GM21447 (cell line): ENCODE measurements around the gene SAV1.

ENCODE experiments used
- ATAC-seq: cut with Tn5 transposase; IDR thresholded peaks from one replicate; pipeline ENCODE4 v1.9.1; 2021; ENCODE audit not compliant: unreplicated experiment

The SAV1 gene

GRCh38 chr14:50610465-50610864 is 57.6 kb downstream of the SAV1 start:
- ATAC-seq, result no peak

GRCh38 chr14:50608302-50608851 is 59.7 kb downstream of the SAV1 start:
- no peak for ATAC-seq

GRCh38 chr14:50607761-50608160 is 60.3 kb downstream of the SAV1 start:
- ATAC-seq, result no peak

- ATAC-seq, result no peak
Measured at GRCh38 chr14:50607181-50607580, 60.9 kb downstream of the SAV1 start.

- no peak for ATAC-seq
Measured at GRCh38 chr14:50606468-50606867, 61.6 kb downstream of the SAV1 start.

GRCh38 chr14:50605766-50606165 is 62.3 kb downstream of the SAV1 start:
- no peak for ATAC-seq

- ATAC-seq, result no peak
Measured at GRCh38 chr14:50603565-50603964, 64.5 kb downstream of the SAV1 start.

GRCh38 chr14:50602035-50602434 is 66.1 kb downstream of the SAV1 start:
- no peak for ATAC-seq

- ATAC-seq, result no peak
Measured at GRCh38 chr14:50601394-50601793, 66.7 kb downstream of the SAV1 start.

GRCh38 chr14:50600849-50601248 is 67.3 kb downstream of the SAV1 start:
- ATAC-seq, result no peak

- no peak for ATAC-seq
Measured at GRCh38 chr14:50599700-50600444, 68.2 kb downstream of the SAV1 start.

GRCh38 chr14:50598765-50599164 is 69.3 kb downstream of the SAV1 start:
- no peak for ATAC-seq

- no peak for ATAC-seq
Measured at GRCh38 chr14:50594577-50595316, 73.4 kb downstream of the SAV1 start.

- ATAC-seq, result no peak
Measured at GRCh38 chr14:50590464-50590863, 77.6 kb downstream of the SAV1 start.
